ENCODE data around the gene ZFAND2A. TPM values are rescaled to one million over a fixed set of nuclear protein-coding genes. Genes with fewer than 3 reads are reported as not detected.

The ZFAND2A gene
- total RNA-seq, 1 experiment from 2014 or later: 14.5 TPM

GRCh38 chr7:1111156-1111555 lies 48.8 kb downstream of the ZFAND2A start:
- DNase-seq (ENCODE audit: low spot score) (no peak), ATAC-seq (no peak)
- Mint-ChIP-seq H3K36me3 (peaks cover 8% of the 10 kb centered on the region; the same call in 1 of the 2 replicates), H3K27me3 (ENCODE audit: low read depth) (no peaks in the 10 kb centered on the region), H3K27ac (no peak overlapping the region), H3K9me3 (no peaks in the 10 kb centered on the region; the same call in 1 of the 2 replicates), H3K4me1 (no peaks in the 10 kb centered on the region), H3K4me3 (no peak overlapping the region)
- TF ChIP-seq HMGXB4 (CRISPR knock-in tag; IDR thresholded peaks at IDR 0.05) (no peak), MLX (CRISPR knock-in tag; IDR thresholded peaks at IDR 0.05) (no peak), ZNF532 (CRISPR knock-in tag; IDR thresholded peaks at IDR 0.05; ENCODE audit: borderline replicate concordance) (no peak), TP53 (CRISPR knock-in tag; IDR thresholded peaks at IDR 0.05) (no peak), GABPB1 (CRISPR knock-in tag; IDR thresholded peaks at IDR 0.05) (no peak), AFF4 (CRISPR knock-in tag; IDR thresholded peaks at IDR 0.05; ENCODE audit: borderline replicate concordance) (no peak), E2F1 (CRISPR knock-in tag; IDR thresholded peaks at IDR 0.05) (no peak)
- CTCF ChIA-PET: interaction anchor here (1.0 kb wide), 1 partner anchor 13 kb away, joined by 3 read pairs; no protein-coding TSS in a partner anchor
- POLR2A ChIA-PET: no interaction called here

GRCh38 chr7:1110358-1110757 lies 49.6 kb downstream of the ZFAND2A start:
- ChIA-PET POLR2A (no interaction called here), CTCF (interaction anchor here (1.0 to 1.4 kb wide), 2 partner anchors 13 to 14 kb away, joined by 3 to 4 read pairs; no protein-coding TSS in a partner anchor)
- Mint-ChIP-seq H3K4me1 (no peaks in the 10 kb centered on the region), H3K4me3 (no peak overlapping the region), H3K36me3 (0 out of 2 replicates have a peak, but pooled peaks cover under 1% of the 10 kb centered on the region), H3K27ac (no peak overlapping the region), H3K27me3 (ENCODE audit: low read depth) (no peaks in the 10 kb centered on the region), H3K9me3 (no peaks in the 10 kb centered on the region)
- ATAC-seq (no peak), DNase-seq (ENCODE audit: low spot score) (no peak)
- no peak for TF ChIP-seq TCF7 (CRISPR knock-in tag; IDR thresholded peaks at IDR 0.05; ENCODE audit: low read depth)
- TF ChIP-seq ETV6 (CRISPR knock-in tag; IDR thresholded peaks at IDR 0.05): no peak
- TF ChIP-seq ESRRA (CRISPR knock-in tag; IDR thresholded peaks at IDR 0.05; ENCODE audit: borderline replicate concordance): no peak
- no peak for TF ChIP-seq E2F5 (CRISPR knock-in tag; IDR thresholded peaks at IDR 0.05)
- TF ChIP-seq NR3C1 (CRISPR knock-in tag; conservative IDR thresholded peaks at IDR 0.05; ENCODE audit: low read depth): no peak
- no peak for TF ChIP-seq MYBL2 (CRISPR knock-in tag; IDR thresholded peaks at IDR 0.05)
- no peak for TF ChIP-seq ZBTB21 (CRISPR knock-in tag; IDR thresholded peaks at IDR 0.05; ENCODE audit: borderline replicate concordance)
- no peak for TF ChIP-seq ZNF219 (CRISPR knock-in tag; IDR thresholded peaks at IDR 0.05; ENCODE audit: borderline replicate concordance)
- TF ChIP-seq CTCF (IDR thresholded peaks at IDR 0.05): no peak

Data from WTC11 (cell line).